HepG2 (cell line): Measurements from ENCODE around the gene GRIK5. TPM values are rescaled to one million over a fixed set of nuclear protein-coding genes. Genes with fewer than 3 reads are reported as not detected.

Source experiments
- ATAC-seq: fragments of 200-7000 bp; cut with Tn5 transposase; 3 replicates; pipeline ENCODE4 v1.9.1; 2020; ENCODE audit warnings: mild to moderate bottlenecking, moderate library complexity
- BruUV-seq: library from RNA; stranded (reverse); fragments of 400-500 nt; replicated peaks from 2 replicates; lab custom pipeline; 2021; lab: Mats Ljungman, UMichigan
- CTCF ChIA-PET: fragments of 300-600 bp; formaldehyde crosslinking; extraction: SDS; loops from one replicate; lab custom pipeline; 2021; ENCODE audit warnings: low total read pairs, inconsistent platforms, low intra/inter-chr PET ratio; lab: Yijun Ruan, JAX
- POLR2A ChIA-PET: fragments of 350-600 bp; sonication (Branson Sonifier 250); formaldehyde crosslinking; loops from one replicate; lab custom pipeline; 2020; ENCODE audit warnings: antibody characterized with exemption, inconsistent platforms; lab: Yijun Ruan, JAX
- DNase-seq: peaks from one replicate; pipeline ENCODE4 v3.0.0-alpha.2; 2015; ENCODE audit warnings: low spot score
- FAIRE-seq: peaks from 3 replicates; lab custom pipeline; 2011; peaks lifted over from hg19 to GRCh38; lab: Jason Lieb, UNC
- H2AFZ ChIP-seq: one replicate; pipeline ENCODE4 v1.6.1; 2011; ENCODE audit warnings: low read length, inconsistent platforms
- H3K27ac ChIP-seq: fragments of 300-600 bp; 3 replicates; pipeline ENCODE4 v1.8.0; 2011; ENCODE audit warnings: mixed run types, mild to moderate bottlenecking, mixed read lengths, low read length, inconsistent platforms; ENCODE audit not compliant: insufficient read depth; ENCODE audit errors: extremely low read length
- H3K27me3 ChIP-seq, 2 experiments: fragments of 200-600 bp in 1 of 2; 2 replicates in 1 of 2; 3 replicates in 1 of 2; pipeline versions ENCODE4 v1.6.0 to v1.8.0; 2011; ENCODE audit warnings: low read length in 2 of 2, mild to moderate bottlenecking in 2 of 2, moderate library complexity in 2 of 2, inconsistent platforms in 1 of 2; ENCODE audit not compliant: insufficient read depth in 2 of 2, control insufficient read depth in 1 of 2
- H3K36me3 ChIP-seq, 2 experiments: fragments of 200-600 bp in 1 of 2; replicated peaks in 1 of 2; 2 replicates in 1 of 2; 3 replicates in 1 of 2; pipeline versions ENCODE4 v1.5.1 to v1.8.0; 2011; ENCODE audit warnings: low read length in 2 of 2, inconsistent platforms in 1 of 2; ENCODE audit not compliant: insufficient read depth in 2 of 2, control insufficient read depth in 1 of 2
- H3K4me1 ChIP-seq: 2 replicates; pipeline ENCODE4 v1.5.1; 2012; ENCODE audit warnings: low read length, inconsistent platforms; ENCODE audit not compliant: insufficient read depth
- H3K4me2 ChIP-seq: 2 replicates; pipeline ENCODE4 v1.6.0; 2011; ENCODE audit warnings: low read depth, low read length, inconsistent platforms
- H3K4me3 ChIP-seq, 3 experiments: fragments of 200-600 bp in 1 of 3; sonication (generic), shearing (Covaris generic) in 1 of 3; replicated peaks in 1 of 3; 2 replicates each; pipeline ENCODE4 v1.5.1; 2011 to 2016; ENCODE audit warnings: low read length in 3 of 3, inconsistent platforms in 2 of 3, low read depth in 2 of 3, mild to moderate bottlenecking in 2 of 3, control low read depth in 1 of 3, mixed read lengths in 1 of 3; ENCODE audit not compliant: insufficient read depth in 1 of 3
- H3K79me2 ChIP-seq: one replicate; pipeline ENCODE4 v1.6.1; 2011; ENCODE audit warnings: low read length, inconsistent platforms; ENCODE audit not compliant: insufficient read depth
- H3K9ac ChIP-seq: 2 replicates; pipeline ENCODE4 v1.6.0; 2011; ENCODE audit warnings: mild to moderate bottlenecking, low read depth, low read length, inconsistent platforms; ENCODE audit not compliant: insufficient read depth
- H3K9me3 ChIP-seq: 2 replicates; pipeline ENCODE4 v1.5.1; 2012; ENCODE audit warnings: mild to moderate bottlenecking, low read length
- H4K20me1 ChIP-seq: 2 replicates; pipeline ENCODE4 v1.6.0; 2011; ENCODE audit warnings: inconsistent platforms, mild to moderate bottlenecking, low read length, moderate library complexity; ENCODE audit not compliant: insufficient read depth
- FIP1L1 ChIP-seq: fragments of 200-400 bp; formaldehyde crosslinking; IDR thresholded peaks from 2 replicates; pipeline ENCODE4 v1.6.1; 2018; ENCODE audit warnings: low read depth, mild to moderate bottlenecking, low read length, moderate library complexity, borderline replicate concordance; ENCODE audit not compliant: insufficient read depth
- SMARCE1 ChIP-seq: fragments of 450-650 bp; IDR thresholded peaks from 2 replicates; pipeline ENCODE4 v1.6.1; 2017; ENCODE audit warnings: borderline replicate concordance
- ZBTB21 ChIP-seq: sonication (generic); formaldehyde crosslinking; IDR thresholded peaks from 2 replicates; pipeline ENCODE4 v1.4.0; 2020; ENCODE audit warnings: missing genetic modification reagents
- ZNF12 ChIP-seq: sonication (generic); formaldehyde crosslinking; IDR thresholded peaks from 2 replicates; pipeline ENCODE4 v1.5.0; 2020; ENCODE audit warnings: missing genetic modification reagents
- ZNF816 ChIP-seq: sonication (generic); formaldehyde crosslinking; IDR thresholded peaks from 2 replicates; pipeline ENCODE4 v1.8.0; 2022; ENCODE audit warnings: missing genetic modification reagents, mild to moderate bottlenecking, borderline replicate concordance
- WGBS: methylation state at CpG from one replicate; pipeline ENCODE4 v1.1.6; 2017; ENCODE audit warnings: low lambda C conversion rate; 5-methylcytosine and 5-hydroxymethylcytosine counted together
- in situ Hi-C: cut with HindIII; loops from 2 replicates; pipeline ENCODE4 v1.10.0; 2017; ENCODE audit warnings: low pct_unique_long_range_greater_than_20kb; ENCODE audit not compliant: extremely low pct_ligation_motif_present
- intact Hi-C: fragments of 100-400 bp; cut with micrococcal nuclease; formaldehyde crosslinking; loops from one replicate; pipeline ENCODE4 v1.10.0; 2022; ENCODE audit not compliant: unreplicated experiment
- polyA plus RNA-seq, 8 experiments: library from polyadenylated mRNA; depleted of rRNA in 3 of 8; stranded (reverse) in 7 of 8; unstranded in 1 of 8; fragments of >200 nt; fragmentation: Illumina TruSeq in 4 of 8; extraction: Trizol in 4 of 8; gene quantifications; 2 replicates each; pipeline versions ENCODE4 v1.2.1 to v1.2.3, GENCODE V29; 2011 to 2016; ENCODE audit warnings: low read depth in 4 of 8, missing spikeins in 1 of 8, mixed read lengths in 1 of 8; ENCODE audit not compliant: insufficient read depth in 1 of 8
- total RNA-seq, 5 experiments: library from RNA; depleted of rRNA; stranded (reverse); fragments of >200 nt; fragmentation: Illumina TruSeq; extraction: Trizol; gene quantifications; 2 replicates each; pipeline ENCODE4 v1.2.3, GENCODE V29; 2016; ENCODE audit warnings: low read depth in 1 of 5
- TF ChIP-seq, protein P1 (sequence below): sonication (generic); formaldehyde crosslinking; IDR thresholded peaks from 2 replicates; pipeline ENCODE4 v1.4.0; 2020; ENCODE audit warnings: mild to moderate bottlenecking, low read depth, missing genetic modification reagents

The GRIK5 gene
- total and polyA plus RNA-seq, 2 of the 13 experiments (the other 11 are each of a cell fraction or from before 2014, with no cell fraction given): not detected

DNA sequence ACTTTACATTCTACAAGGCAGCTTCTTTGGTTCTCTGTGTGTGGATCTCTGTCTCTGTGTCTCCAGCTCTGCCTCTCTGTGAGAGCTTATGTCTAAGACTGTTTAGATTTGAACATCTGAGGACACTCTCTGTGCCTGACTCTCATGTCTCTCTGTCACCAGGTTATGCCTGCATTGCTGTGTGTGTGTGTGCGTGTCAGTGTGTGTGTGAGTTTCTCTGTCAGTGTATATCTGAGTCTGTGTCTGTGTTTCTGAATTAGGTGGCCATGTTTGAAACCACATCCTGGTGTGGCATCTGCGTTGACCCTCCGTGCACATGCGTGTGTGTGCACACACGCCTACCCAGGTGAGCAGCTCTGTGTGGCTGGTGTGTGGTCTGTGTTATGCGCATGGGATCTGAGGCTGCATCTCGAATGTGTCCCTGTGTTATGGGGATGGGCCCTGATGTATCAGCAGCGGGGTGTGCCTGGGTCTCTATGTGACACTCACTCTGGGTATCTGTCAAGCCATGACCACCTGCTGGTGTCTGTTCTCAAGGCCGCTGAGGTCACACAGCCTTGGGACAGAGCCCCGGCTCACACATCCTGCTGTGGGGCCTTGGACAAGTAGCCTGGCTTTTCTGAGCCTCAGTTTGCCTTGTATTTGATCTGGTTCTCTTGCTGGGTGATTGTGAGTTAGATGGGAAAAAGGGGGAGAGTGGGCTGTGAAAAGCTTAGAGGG is 82.7 kb downstream of the GRIK5 start:
- BruUV-seq: no TSS peak
- no peak for FAIRE-seq
- in situ Hi-C loops (no loop called here), intact Hi-C loops (no loop called here)
- Histone ChIP-seq H3K79me2 (no peaks in the 10 kb centered on the region), H3K9me3 (no peaks in the 10 kb centered on the region), H3K9ac (no peak overlapping the region), H3K4me1 (no peaks in the 10 kb centered on the region), H3K4me2 (no peak overlapping the region), H2AFZ (no peak overlapping the region), H3K36me3 (no peaks in the 10 kb centered on the region), H3K27ac (no peak overlapping the region), H3K4me3 (no peak overlapping the region), H3K27me3 (peaks cover 6 to 35% of the 10 kb centered on the region in 2 experiments; a peak in 4 of 5 replicates), H4K20me1 (no peaks in the 10 kb centered on the region)
- DNase-seq: no peak
- CTCF ChIA-PET: no interaction called here
- no peak for ATAC-seq
- POLR2A ChIA-PET: no interaction called here
- no peak for TF ChIP-seq ZNF816 (CRISPR knock-in tag)
- TF ChIP-seq, protein P1, sequence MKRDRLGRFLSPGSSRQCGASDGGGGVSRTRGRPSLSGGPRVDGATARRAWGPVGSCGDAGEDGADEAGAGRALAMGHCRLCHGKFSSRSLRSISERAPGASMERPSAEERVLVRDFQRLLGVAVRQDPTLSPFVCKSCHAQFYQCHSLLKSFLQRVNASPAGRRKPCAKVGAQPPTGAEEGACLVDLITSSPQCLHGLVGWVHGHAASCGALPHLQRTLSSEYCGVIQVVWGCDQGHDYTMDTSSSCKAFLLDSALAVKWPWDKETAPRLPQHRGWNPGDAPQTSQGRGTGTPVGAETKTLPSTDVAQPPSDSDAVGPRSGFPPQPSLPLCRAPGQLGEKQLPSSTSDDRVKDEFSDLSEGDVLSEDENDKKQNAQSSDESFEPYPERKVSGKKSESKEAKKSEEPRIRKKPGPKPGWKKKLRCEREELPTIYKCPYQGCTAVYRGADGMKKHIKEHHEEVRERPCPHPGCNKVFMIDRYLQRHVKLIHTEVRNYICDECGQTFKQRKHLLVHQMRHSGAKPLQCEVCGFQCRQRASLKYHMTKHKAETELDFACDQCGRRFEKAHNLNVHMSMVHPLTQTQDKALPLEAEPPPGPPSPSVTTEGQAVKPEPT (CRISPR knock-in tag): no peak
- TF ChIP-seq SMARCE1: no peak
- TF ChIP-seq ZBTB21: no peak
- TF ChIP-seq FIP1L1: no peak
- no peak for TF ChIP-seq ZNF12
- 10% methylated on average over 1 of the region's 10 CpGs for WGBS
